ENCODE measurements around the gene PDE6A. TPM values are rescaled to one million over a fixed set of nuclear protein-coding genes. Genes with fewer than 3 reads are reported as not detected.
A peak's percentile ranks its signal among the peaks of the same experiment; 100 is the strongest.

PDE6A gene
- total RNA-seq (3.6 and 4.6 TPM in 2 replicates), polyA plus RNA-seq (3.7 and 3.9 TPM in 2 replicates)

GRCh38 chr5:149944666-149945065, at the start of gene PDE6A:
TSS of gene PDE6A (minus strand) at chr5:149944793. CDS start at chr5:149944673, 120 bp downstream.
- no peak for DNase-seq (ENCODE audit: low spot score)
- peak within 1 kb of the TSS; percentile 95 for H3K27ac ChIP-seq
- 91% methylated on average over 2 of the region's 2 CpGs for WGBS (ENCODE audit: low lambda C conversion rate, missing lambda C conversion rate)

DNA sequence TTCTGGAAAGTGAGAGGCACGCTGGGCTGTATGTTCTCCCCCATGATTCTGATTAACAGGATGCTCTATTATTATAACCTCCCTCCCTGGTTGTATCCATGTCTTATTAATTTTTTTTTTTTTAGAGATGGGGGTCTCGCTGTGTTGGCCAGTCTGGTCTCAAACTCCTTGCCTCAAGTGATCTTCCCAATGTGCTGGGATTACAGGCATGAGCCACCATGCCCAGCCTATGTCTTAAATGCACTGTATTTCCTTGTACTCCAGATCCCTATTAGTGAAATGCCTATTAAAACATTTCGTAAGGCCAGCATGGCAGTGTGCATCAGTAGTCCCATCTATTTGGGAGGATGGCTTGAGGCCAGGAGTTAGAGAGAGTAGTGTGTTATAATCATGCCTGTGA, 48.9 kb upstream of the PDE6A start:
- WGBS (ENCODE audit: low lambda C conversion rate, missing lambda C conversion rate), result 96% methylated on average over 3 of the region's 3 CpGs
- no peak overlapping the region for H3K27ac ChIP-seq
- TF ChIP-seq EZH2 (IDR thresholded peaks at IDR 0.05; ENCODE audit: borderline replicate concordance) (no peak), EZH2phosphoT487 (IDR thresholded peaks at IDR 0.05; ENCODE audit: low read depth, severe bottlenecking, unreplicated experiment) (no peak)
- TF ChIP-seq, protein P1, sequence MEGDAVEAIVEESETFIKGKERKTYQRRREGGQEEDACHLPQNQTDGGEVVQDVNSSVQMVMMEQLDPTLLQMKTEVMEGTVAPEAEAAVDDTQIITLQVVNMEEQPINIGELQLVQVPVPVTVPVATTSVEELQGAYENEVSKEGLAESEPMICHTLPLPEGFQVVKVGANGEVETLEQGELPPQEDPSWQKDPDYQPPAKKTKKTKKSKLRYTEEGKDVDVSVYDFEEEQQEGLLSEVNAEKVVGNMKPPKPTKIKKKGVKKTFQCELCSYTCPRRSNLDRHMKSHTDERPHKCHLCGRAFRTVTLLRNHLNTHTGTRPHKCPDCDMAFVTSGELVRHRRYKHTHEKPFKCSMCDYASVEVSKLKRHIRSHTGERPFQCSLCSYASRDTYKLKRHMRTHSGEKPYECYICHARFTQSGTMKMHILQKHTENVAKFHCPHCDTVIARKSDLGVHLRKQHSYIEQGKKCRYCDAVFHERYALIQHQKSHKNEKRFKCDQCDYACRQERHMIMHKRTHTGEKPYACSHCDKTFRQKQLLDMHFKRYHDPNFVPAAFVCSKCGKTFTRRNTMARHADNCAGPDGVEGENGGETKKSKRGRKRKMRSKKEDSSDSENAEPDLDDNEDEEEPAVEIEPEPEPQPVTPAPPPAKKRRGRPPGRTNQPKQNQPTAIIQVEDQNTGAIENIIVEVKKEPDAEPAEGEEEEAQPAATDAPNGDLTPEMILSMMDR (IDR thresholded peaks at IDR 0.05; ENCODE audit: poor library complexity), result no peak
- no peak overlapping the region for H3K4me3 ChIP-seq
- no peaks in the 10 kb centered on the region for H3K27me3 ChIP-seq
- H3K9me3 ChIP-seq (ENCODE audit: low read depth), result no peaks in the 10 kb centered on the region
- H3K4me1 ChIP-seq (ENCODE audit: insufficient read depth), result peaks cover 10% of the 10 kb centered on the region
- no peak overlapping the region for H2AFZ ChIP-seq
- DNase-seq (ENCODE audit: low spot score), result no peak
- no peaks in the 10 kb centered on the region for H3K79me2 ChIP-seq
- H3K9me2 ChIP-seq (replicated peaks; ENCODE audit: insufficient read depth), result no peaks in the 10 kb centered on the region
- no peak overlapping the region for H3K4me2 ChIP-seq
- no peaks in the 10 kb centered on the region for H3K36me3 ChIP-seq (replicated peaks; ENCODE audit: insufficient read depth, low read depth)
- no peaks in the 10 kb centered on the region for H4K20me1 ChIP-seq (ENCODE audit: insufficient read depth, poor library complexity, severe bottlenecking)

More at GRCh38 chr5:149944666-149945065, at the start of gene PDE6A:
- no peaks in the 10 kb centered on the region for H4K20me1 ChIP-seq (ENCODE audit: insufficient read depth, poor library complexity, severe bottlenecking)
- no peak within 1 kb of the TSS for H2AFZ ChIP-seq
- no peaks in the 10 kb centered on the region for H3K36me3 ChIP-seq (replicated peaks; ENCODE audit: insufficient read depth, low read depth)
- no peak within 1 kb of the TSS for H3K4me3 ChIP-seq
- peak within 1 kb of the TSS; percentile 55 for H3K4me2 ChIP-seq
- no peak for TF ChIP-seq EZH2 (IDR thresholded peaks at IDR 0.05; ENCODE audit: borderline replicate concordance)
- TF ChIP-seq, protein P1 (IDR thresholded peaks at IDR 0.05; ENCODE audit: poor library complexity), result no peak
- no peak for TF ChIP-seq EZH2phosphoT487 (IDR thresholded peaks at IDR 0.05; ENCODE audit: low read depth, severe bottlenecking, unreplicated experiment)
- peaks cover 58% of the 10 kb centered on the region for H3K4me1 ChIP-seq (ENCODE audit: insufficient read depth)
- H3K79me2 ChIP-seq, result no peaks in the 10 kb centered on the region
- H3K27me3 ChIP-seq, result no peaks in the 10 kb centered on the region
- H3K9me3 ChIP-seq (ENCODE audit: low read depth), result no peaks in the 10 kb centered on the region
- H3K9me2 ChIP-seq (replicated peaks; ENCODE audit: insufficient read depth), result no peaks in the 10 kb centered on the region

- peak overlapping the region; percentile 24 for H3K27ac ChIP-seq
- H3K36me3 ChIP-seq (replicated peaks; ENCODE audit: insufficient read depth, low read depth), result no peaks in the 10 kb centered on the region
- 57% methylated on average over 4 of the region's 4 CpGs for WGBS (ENCODE audit: low lambda C conversion rate, missing lambda C conversion rate)
- no peaks in the 10 kb centered on the region for H4K20me1 ChIP-seq (ENCODE audit: insufficient read depth, poor library complexity, severe bottlenecking)
- no peaks in the 10 kb centered on the region for H3K9me2 ChIP-seq (replicated peaks; ENCODE audit: insufficient read depth)
- no peak for TF ChIP-seq EZH2phosphoT487 (IDR thresholded peaks at IDR 0.05; ENCODE audit: low read depth, severe bottlenecking, unreplicated experiment)
- no peak for TF ChIP-seq EZH2 (IDR thresholded peaks at IDR 0.05; ENCODE audit: borderline replicate concordance)
- TF ChIP-seq, protein P1 (IDR thresholded peaks at IDR 0.05; ENCODE audit: poor library complexity), result peak; percentile 98
- H3K9me3 ChIP-seq (ENCODE audit: low read depth), result no peaks in the 10 kb centered on the region
- H3K4me3 ChIP-seq, result no peak overlapping the region
- H3K27me3 ChIP-seq, result no peaks in the 10 kb centered on the region
- H3K4me1 ChIP-seq (ENCODE audit: insufficient read depth), result peaks cover 10% of the 10 kb centered on the region
- H3K79me2 ChIP-seq, result no peaks in the 10 kb centered on the region
- H3K4me2 ChIP-seq, result no peak overlapping the region
- no peak overlapping the region for H2AFZ ChIP-seq
- DNase-seq (ENCODE audit: low spot score), result peak; percentile 91
These were observed 46.2 kb upstream of the PDE6A start for GRCh38 chr5:149990518-149991376.

All from hepatocyte (in vitro differentiated cells).